A549 (cell line): ENCODE data around the gene TIGD6.

Source experiments
- CTCF ChIP-seq: fragments of >200 bp; sonication (Bioruptor Twin); formaldehyde crosslinking; IDR thresholded peaks from 3 replicates; pipeline ENCODE4 v1.5.1; 2016
- FOXS1 ChIP-seq: fragments of 250-450 bp; sonication (Bioruptor Pico); IDR thresholded peaks from 2 replicates; pipeline ENCODE4 v1.5.0; 2020; ENCODE audit warnings: mild to moderate bottlenecking, moderate library complexity
- POLR2A ChIP-seq: IDR thresholded peaks from 2 replicates; pipeline ENCODE4 v1.6.1; 2012; ENCODE audit warnings: mild to moderate bottlenecking, low read length

DNA sequence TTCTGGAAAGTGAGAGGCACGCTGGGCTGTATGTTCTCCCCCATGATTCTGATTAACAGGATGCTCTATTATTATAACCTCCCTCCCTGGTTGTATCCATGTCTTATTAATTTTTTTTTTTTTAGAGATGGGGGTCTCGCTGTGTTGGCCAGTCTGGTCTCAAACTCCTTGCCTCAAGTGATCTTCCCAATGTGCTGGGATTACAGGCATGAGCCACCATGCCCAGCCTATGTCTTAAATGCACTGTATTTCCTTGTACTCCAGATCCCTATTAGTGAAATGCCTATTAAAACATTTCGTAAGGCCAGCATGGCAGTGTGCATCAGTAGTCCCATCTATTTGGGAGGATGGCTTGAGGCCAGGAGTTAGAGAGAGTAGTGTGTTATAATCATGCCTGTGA lies 7.0 kb downstream of the TIGD6 start:
- TF ChIP-seq FOXS1 (CRISPR knock-in tag), result no peak
- no peak for TF ChIP-seq POLR2A
- no peak for TF ChIP-seq CTCF
